ENCODE measurements around the gene PRPF40B.
"Not testable (repeated sequence)": the region's sequence is repeated elsewhere in the genome, so short reads cannot be mapped to it uniquely, and the experiment has no call there.

- TF ChIP-seq POLR2A (IDR thresholded peaks at IDR 0.05; ENCODE audit: extremely low read depth, insufficient read length); CTCF (IDR thresholded peaks at IDR 0.05; ENCODE audit: low read depth, low read length): not testable (repeated sequence)
- TF ChIP-seq, protein P1, sequence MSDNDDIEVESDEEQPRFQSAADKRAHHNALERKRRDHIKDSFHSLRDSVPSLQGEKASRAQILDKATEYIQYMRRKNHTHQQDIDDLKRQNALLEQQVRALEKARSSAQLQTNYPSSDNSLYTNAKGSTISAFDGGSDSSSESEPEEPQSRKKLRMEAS (IDR thresholded peaks at IDR 0.05; ENCODE audit: low read depth, low read length) = not testable (repeated sequence)
Measured at GRCh38 chr12:49605539-49605938, 17.8 kb upstream of the PRPF40B start, which contains the start of gene FAM186B.
